ENCODE measurements around the gene ACVRL1.

ACVRL1 gene

DNA sequence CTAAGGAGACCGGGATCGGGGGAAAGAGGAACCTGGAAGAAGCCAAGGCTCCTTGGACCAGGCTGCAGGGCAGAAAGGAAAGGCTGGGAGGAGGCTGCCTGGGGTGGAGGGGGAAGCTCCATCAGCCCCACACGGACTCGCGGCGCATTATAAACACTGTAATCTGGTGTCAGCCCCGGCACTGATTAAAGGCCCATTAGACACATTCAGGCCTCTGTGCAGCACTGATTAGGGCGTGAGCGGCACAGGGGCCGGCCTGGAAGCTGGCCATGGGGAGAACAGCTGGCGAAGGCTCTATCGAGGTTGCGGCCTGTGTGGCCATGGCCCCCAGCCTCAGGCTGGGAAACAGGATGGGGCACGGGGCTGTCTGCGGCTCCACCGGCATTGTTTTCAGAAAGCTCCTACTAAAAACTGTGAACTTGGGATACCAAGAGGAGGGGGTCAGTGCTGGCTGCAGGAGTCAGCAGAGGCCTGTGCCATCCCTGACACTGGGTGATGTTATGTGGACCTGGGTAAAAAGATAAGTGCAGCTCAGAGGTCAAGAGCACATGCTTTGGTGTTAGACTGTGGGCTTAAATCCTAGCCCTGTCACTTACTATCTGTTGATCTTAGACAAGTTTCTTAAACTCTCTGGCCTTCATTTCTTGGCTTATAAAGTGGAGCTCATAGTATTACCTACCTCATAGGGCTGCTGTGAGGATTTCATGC lies 10.6 kb downstream of the ACVRL1 start:
- no peak for DNase-seq

DNA sequence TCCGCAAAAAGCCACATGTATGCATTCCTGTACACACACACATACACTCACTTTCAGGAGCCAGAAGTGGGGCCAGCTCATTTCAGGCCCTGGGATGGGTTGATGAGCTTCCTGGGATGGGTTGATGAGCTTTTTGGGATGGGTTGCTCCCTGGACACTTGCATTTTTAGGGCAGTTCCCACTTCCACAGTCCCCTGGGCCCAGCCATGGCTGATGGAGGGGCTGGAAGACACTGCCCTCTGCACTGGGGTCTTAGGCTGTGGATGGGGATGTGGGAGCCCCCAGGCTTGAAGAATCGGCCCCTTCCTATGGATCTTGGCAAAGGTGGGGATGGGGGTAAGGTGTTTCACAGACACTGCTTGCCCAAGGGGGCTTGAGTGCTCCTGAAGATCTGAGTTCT lies 12.7 kb downstream of the ACVRL1 start:
- no peak for DNase-seq

DNA sequence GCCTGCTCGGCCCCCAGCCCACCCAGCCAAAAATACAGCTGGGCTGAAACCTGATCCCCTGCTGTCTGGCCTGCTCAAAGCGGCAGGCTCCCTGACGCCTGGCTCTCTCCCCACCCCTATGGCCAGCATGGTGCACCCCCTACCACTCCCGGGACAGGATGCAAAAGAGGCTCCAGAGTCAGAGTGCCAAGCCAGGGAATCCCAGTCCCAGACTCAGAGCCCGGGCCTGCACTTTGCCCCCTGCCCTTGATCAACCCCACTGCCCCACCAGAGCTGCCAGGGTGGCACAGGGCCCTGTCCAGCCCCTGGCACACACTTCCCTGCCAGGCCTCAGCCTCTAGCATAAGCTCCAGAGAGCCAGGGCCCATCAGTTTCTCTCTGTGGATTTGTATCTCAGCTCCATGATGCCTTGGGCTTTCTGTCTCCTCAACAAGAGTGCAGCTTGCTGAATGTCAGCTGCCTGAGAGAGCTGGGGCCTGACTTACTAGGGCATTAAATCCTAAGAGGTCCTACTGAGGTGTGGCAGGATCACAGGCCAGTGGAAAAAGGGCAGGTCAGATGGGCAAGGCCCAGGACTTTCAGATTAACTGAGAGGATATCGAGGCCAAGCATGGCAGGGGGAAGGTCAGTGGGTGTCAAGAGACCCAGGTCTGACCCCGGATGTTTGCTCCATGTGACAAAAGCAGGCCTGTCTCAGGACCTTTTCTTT lies 13.9 kb downstream of the ACVRL1 start:
- peak; percentile 69 to 91 for DNase-seq

DNA sequence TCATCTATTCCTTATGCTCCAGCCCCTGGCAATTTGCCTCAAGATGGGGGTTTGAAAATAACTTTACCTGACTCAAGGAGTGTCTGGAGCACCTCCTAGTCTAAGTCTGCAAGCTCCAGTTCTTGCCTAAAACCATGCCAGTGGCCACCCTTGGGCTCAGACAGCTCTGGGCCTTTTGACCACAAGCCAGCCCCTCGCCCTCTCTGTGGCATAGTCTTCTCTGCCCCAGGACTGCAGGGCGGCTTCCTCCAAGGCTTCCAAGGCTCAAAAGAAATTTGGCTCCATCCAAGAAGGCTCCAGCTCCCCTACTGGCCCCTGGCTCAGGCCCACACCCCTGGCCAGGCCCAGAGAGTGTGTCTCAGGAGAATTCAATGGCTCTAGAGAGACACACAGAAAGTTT lies 14.8 kb downstream of the ACVRL1 start:
- DNase-seq: no peak

DNA sequence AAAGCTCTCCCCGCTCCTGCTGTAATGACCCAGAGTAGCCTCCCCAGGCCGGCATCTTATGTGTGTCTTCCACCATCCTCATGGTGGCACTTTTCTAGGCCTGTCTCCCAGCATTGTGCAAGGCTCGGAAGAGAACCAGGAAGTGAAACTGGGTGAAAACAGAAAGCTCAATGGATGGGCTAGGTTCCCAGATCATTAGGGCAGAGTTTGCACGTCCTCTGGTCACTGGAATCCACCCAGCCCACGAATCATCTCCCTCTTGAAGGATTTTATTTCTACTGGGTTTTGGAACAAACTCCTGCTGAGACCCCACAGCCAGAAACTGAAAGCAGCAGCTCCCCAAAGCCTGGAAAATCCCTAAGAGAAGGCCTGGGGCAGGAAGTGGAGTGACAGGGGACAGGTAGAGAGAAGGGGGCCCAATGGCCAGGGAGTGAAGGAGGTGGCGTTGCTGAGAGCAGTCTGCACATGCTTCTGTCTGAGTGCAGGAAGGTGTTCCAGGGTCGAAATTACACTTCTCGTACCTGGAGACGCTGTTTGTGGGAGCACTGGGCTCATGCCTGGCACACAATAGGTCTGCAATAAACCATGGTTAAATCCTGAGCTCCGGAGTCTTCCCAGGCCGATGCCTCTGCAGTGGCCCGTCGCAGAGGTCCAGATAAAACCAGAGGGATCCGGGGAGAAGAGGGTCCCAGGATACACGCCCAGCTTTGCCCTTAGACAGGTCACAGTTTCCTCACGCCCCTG lies 15.6 kb downstream of the ACVRL1 start:
- no peak for DNase-seq

DNA sequence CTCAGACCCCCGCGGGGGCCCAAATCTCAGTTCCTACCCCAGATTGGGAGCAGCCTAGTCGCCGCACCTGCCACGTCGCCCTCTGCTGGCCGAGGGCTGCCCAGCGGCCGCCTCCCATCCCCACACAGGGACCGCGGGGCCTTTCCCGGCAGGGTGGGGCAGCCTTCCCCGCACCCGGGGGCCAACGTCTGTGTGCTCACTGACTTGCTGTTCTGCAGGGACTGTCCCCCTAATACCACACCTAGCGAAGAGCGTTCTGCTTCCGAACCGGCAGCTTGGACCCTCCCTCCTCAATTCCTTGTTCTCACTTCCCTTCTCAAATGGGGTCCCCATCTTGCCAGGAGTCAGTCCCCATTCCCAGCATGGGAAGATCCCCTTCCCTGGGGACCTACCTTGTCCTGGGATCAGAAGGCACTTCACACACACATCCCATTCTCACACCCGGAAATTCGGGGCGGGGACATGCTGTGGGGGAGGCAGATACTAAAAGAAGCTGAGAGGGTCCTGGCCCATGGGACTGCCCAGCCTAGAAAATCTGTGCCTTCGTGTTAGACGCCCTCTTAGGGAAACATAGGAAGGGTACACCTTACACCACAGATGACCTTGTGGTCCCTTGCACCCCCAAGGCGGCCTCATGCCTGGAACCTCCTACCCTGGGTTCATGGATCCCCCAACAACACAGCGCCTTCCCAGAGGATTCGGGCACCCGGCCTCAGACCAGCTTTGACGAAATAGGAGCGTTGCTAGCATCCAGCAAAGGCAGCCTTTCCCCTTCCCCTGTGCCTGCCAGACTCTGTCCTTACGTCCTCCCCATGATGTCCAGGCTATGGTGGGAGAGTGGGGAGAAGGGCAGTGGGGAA lies 16.4 kb downstream of the ACVRL1 start:
- peak in 1 of 2 experiments; percentile 38 for DNase-seq

DNA sequence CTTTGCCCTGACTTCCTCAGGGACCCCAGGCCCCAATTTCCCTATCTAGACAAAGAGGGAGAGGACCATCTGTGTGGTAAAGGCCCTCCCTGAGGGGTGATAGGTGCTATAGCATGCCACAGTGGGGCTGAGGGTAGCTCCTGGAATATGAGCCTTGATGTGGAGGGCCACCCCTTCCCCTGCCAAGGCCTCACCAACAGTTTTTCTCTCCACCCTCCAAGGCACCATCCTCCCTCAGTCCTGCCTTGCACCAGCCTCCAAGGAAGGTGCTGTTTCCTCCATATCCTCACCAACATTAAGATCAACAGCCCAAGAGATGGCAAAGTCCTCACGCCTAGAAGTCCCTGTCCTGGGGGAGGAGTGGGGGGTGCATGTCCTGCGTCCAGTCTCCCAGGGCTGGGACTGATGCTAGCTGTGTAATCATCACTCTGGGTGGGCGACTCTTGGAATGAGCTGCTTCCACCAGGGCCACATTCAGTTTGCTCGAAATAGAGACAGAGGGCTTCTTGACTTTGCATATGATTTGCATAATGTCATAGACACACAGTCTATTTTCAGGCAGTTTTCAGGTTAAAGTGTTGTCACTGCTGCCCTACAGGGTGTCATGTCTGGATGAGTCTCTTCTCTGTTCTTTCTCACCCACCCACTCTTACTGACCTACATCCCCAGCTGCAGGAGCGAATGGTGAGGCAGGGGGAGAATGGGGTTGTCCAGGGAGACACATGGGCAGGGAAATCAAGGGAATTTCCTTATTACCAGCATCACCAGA lies 17.4 kb downstream of the ACVRL1 start:
- peak; percentile 93 to 95 for DNase-seq

DNA sequence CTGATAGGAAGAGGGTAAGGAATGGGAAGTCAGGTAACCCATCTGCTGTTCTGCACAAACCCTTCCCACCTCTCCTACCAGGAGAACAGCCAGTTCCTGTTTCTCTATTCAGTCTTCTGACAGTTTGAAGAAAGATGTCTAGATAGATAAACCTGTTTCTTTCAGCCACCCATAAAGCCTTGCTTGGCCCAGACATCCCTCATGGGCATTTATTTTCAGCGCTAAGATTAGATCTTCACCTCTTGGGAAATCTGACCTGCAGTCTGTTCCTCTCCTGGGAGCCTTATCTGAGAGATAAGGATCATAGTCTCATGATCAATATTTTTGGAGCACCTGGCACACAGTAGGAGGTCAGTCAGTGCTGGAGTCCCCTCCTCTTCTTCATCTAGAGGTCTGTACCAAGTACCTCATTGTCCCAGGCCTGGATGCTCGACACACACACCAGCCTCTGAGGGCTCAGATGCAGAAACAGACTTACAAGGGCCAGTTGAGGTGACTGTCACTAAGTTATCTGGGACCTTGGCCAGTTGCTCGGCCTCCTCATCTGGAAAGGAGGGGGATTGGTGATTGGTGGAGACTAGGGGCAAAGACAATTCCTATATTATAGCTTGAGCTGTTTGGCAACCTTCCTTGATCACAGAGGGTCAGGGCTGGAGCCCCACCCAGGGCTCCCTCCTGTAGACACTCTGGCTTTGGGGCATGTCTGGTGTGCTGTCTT lies 18.2 kb downstream of the ACVRL1 start:
- peak in 1 of 2 experiments; percentile 33 for DNase-seq

DNA sequence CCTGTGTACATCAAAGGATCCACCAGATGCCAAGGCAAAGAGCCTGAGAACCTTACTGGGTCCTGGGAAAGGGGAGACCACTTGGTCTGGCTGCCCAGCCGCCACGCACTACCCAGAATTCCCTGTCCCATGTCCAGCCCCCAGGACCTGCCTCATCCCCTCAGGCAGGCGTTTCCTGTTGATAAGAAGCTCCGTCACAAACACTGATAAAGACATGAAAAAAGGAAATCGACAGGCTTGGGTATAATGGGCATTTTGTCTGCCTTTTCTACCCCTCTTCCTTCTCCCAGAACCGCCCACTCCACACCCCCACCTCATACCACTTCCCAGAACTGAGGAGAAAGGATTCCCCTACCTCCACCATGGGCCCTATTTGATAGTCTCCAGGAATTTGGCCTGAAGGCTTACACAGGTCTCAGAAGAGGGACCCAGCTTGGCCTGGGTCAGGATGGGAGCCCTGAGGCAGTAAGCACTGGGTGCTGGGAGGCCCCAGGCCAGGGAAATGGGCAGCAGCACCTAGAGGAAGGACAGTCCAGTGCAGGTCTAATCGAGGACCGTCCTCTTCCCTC lies 18.8 kb downstream of the ACVRL1 start:
- no peak for DNase-seq

DNA sequence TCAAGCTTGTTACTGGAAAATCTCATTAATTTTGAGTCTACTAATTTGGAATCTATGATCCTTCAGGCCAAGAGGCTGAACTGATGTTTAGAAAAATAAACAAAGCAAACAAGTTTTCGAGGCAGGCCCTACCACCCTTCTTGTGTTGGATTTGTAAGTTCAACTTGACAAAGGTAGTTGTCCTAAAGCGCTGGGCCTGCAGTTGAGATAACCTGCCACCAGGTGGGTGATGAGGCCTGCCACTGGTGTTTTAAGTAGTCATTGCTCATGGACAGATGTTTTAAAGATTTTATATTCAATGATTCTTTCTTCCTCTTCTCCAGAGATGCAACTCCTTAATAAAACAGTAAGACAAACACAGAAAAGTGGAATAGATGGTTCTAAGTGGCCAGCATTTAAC lies 19.4 kb downstream of the ACVRL1 start:
- DNase-seq: peak in 1 of 2 experiments; percentile 63

DNA sequence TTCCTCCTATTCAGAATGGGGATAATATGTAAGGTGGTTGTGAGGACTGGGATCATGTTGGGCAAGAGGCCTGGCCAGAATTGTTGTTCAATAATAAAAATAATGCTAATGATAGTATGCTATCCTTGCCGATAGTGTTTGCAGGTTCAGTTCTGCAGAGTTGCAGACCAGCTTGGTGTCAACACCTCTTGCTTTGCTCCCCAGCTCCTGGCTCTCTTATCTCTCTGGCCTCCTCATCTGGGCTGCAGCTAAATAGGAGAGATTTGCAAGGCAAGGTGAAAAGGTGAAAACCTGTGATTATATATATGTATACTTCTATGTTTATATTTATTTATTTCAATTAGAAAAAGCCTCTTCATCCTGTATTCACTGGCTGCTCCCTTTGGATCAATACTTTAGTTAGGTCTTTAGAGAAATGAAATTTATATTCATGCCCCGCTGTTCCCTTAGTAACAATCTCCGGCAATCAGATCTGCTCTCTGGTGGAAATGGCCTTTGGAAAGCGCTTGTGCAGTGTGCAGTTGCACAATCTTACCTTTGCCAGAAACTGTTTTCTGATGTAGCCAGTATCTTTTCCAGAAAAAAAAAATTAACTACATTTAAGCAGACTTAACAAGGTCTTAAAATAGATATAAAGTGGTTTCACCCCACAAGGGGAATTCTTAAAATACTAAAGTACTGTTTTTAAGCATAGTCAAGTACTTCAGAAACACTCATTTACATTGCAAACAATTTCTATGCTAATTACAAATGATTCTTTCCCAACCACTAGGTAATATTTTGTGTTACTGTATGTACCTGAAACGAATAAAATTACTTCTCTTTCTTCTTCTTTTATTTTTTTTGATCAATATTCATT lies 25.1 kb downstream of the ACVRL1 start:
- DNase-seq: peak; percentile 64 to 75

DNA sequence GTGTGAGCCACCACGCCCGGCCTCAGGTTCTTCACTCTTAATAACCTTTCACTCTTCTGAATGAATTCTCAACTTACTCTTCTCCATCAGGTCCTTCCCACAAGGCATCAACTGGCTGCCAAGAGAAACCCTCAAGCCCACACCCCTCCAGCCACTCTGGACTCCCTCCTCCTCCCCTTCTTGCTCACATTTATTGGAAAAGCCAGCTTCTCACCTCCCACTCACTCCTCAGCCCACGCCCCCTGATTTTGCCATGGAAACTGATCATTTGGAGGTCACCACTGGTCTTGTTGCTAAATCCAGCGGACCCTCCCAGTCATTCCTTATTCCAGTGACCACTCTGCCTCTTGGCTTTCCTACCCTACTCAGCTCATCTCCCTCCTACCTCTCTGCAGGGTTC lies 26.8 kb downstream of the ACVRL1 start:
- no peak for DNase-seq

DNA sequence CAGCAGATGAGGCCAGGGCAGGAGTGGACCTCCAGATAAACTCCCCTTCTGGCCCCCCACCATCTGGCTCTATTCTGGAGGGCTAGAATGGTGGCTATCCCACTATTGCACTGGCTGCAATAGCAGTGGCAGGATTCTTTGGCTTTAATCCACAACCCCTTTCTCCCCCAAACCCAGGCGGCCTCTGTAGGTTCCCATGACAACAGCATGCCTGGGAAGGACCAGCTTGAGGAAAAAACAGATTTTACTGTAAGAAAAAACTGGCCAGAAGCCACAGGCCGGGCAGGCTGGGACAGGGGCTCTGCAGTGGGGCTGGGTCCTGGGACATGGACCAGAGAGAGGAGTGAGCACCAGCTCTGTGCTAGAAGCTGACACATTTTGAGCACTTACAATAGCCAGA lies 30.6 kb downstream of the ACVRL1 start:
- no peak for DNase-seq

DNA sequence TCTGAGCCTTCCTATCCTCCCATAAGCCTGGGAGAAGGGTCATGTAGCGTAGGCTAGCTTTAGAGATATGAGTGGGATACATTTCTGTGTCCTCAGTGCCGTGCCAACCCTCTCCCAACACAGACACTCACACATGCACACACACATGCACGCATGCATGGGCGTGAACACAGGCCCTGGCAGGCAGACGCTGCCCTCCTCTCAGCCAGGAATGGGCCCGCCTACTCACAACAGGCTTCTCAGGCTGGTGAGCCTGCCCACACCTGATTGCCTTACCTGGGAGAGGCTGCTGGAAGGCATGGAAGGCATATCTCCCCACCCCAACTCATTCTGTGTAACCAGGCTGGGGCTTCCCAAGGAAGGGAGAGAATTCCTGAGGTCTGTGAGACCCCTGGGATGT lies 31.4 kb downstream of the ACVRL1 start:
- no peak for DNase-seq

DNA sequence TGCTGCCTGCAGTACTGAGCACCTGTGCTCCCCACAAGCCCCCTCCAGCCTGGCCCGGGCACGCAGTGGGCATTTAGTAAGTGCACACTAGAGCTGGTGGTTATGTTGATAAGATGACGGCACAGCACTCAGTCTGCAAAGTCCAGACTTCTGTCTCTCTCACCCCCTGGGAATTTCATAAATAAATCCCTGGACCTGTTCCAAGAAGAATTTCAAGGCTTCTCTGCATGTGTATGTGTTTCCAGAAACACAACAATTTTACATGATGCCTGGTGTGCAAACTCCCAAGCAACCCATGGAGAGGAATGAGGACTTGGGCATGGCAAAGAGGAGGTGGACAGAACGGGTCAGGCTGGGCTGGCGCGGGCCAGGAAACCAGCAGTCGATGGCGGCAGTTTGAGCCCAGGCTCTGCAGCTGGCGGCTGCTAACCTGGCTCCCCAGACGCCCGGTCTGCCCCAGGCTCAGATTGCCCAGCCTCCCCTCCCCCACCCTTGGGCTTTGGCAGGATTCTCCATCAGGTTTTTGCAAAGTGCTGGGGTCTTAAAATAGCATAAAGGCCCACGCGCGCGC lies 33.8 kb downstream of the ACVRL1 start:
- DNase-seq: peak; percentile 68 to 79

DNA sequence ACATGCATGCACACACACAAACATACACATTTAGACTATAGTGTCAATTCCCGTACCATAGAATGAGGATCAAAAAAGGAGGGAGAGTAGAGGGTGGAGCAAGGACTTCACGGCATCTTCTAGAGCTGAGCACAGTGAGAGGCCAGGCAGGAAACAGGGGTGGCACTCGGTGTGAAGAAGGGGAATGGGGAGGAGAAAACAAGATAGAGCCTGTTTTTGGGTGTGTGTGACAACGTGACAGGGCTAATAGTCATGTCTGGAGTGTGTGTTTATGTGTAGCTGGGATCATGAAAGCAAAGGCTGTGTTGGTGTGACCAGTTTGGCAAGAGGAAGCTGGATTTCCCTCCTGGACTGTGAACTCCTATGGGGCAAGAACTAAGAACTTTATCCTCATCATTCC lies 34.3 kb downstream of the ACVRL1 start:
- no peak for DNase-seq

DNA sequence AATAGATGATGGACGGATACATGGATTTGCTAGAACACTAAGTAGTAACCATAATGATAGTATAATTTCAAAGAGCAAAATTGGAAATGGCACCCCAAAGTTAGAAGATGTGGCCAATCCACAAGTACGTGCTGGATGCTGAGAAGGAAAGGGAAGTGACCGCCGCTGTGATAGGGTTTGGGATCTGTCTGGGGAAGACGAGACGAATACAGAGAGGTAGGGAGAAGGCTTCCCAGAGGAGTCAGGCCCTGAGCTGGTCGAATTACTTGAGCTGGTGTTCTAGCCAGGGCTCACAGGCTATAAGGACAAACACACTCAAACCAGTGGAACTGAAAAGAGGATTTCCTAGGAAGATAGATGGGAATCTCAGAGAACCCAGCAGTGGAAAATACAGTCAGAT lies 34.8 kb downstream of the ACVRL1 start:
- DNase-seq: no peak

DNA sequence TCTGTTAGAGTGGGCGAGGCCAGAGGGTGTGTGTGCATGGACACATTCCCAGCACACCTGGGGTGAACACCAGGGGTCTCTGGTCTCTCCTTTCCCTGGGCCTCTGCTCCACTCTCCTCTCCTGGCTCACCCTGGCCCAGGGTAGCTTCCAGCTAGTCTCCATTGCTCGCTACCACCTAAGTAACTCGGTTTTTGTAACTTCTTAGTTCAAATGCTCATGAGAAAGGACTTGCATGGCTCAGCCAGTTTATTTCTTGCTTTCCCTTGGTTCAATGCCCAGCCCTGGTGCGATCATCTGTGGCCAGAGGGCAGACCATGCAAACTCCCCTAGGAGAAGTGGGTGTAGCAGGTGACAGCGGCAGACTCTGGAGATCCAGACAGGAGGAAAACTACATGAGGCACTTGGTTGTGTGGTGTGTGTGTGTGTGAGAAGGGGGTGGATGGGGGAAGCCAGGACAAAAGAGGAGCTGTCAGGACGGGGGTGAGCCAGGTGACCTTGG lies 35.2 kb downstream of the ACVRL1 start:
- DNase-seq: no peak

DNA sequence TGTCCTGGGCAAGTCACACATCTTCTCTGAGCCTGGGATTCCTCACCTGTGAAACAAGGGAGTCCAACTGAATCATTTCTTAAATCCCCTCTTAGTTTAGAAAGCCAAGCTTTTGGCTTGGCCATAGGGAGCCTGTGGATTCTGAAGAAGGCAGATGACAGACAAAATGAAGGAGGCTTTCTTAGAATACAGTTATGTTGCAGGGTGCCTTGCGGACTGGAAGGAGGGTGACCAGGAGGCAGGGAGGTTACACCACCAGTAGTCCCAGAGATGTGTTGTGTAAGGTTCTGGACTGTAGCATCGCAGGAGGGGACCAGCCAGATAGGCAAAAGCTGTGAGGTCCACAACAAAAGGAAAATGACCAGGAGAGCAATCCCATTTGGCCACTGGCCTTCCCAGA lies 36.0 kb downstream of the ACVRL1 start:
- DNase-seq: no peak
